ENCODE data around the gene SEC14L3.

Gene SEC14L3

DNA sequence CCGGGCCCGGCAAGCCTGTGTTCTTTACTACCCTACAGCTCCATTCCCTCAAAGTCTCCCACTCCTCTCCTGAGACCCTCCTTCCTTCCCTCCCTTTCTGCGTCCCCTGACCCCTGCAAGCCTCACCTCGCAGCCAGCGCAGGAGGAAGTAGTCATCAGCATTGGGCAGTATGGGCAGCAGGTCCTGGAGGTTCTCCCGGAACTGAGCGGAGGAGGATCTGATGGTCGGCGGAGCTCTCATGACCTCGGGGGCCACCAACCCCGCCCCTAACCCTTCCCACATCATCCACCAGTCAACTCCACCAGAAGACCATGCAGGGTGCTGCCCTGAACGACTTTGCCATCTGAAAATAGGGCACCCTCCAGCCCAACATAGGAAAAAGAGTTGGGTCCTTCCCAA is 31.7 kb upstream of the SEC14L3 start:
- Histone ChIP-seq H3K27me3 (ENCODE audit: control insufficient read depth in 1 of 2, insufficient read depth in 2 of 2, low read length in 2 of 2) (peaks cover 24 to 28% of the 10 kb centered on the region in 2 donors), H3K36me3 (ENCODE audit: control insufficient read depth in 2 of 2, insufficient read depth in 2 of 2, low read length in 2 of 2) (no peaks in the 10 kb centered on the region), H3K9ac (ENCODE audit: low read length in 2 of 2) (no peak overlapping the region), H3K27ac (ENCODE audit: low read length) (no peak overlapping the region), H3K4me3 (ENCODE audit: low read length in 2 of 2) (no peak overlapping the region), H3K9me3 (ENCODE audit: control insufficient read depth in 2 of 2, low read length in 2 of 2) (no peaks in the 10 kb centered on the region), H3K4me1 (ENCODE audit: control insufficient read depth, insufficient read depth, low read length) (no peaks in the 10 kb centered on the region)

DNA sequence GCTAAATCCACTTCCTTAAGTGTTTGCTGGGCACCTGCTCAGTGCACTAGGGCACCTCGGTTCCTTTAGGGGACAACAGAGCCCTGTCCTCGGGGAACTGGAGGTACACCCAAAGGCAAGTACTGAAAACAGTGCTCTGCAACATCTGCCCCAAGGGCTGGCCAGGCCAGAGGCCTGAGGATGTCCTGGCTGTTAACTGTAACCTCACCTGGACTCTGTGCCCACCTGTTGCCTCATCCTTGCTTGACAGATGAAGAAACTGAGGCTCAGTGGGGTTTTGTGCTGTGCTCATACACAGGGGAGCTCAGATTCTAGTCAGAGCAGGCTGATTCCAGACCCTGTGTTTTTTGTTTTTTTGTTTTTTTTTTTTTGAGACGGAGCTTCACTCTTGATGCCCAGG is 31.1 kb upstream of the SEC14L3 start:
- H3K9ac ChIP-seq (ENCODE audit: low read length in 2 of 2) = no peak overlapping the region
- H3K27ac ChIP-seq (ENCODE audit: low read length) = no peak overlapping the region
- no peaks in the 10 kb centered on the region for H3K4me1 ChIP-seq (ENCODE audit: control insufficient read depth, insufficient read depth, low read length)
- no peak overlapping the region for H3K4me3 ChIP-seq (ENCODE audit: low read length in 2 of 2)
- H3K36me3 ChIP-seq (ENCODE audit: control insufficient read depth in 2 of 2, insufficient read depth in 2 of 2, low read length in 2 of 2) = no peaks in the 10 kb centered on the region
- H3K27me3 ChIP-seq (ENCODE audit: control insufficient read depth in 1 of 2, insufficient read depth in 2 of 2, low read length in 2 of 2) = peaks cover 24 to 28% of the 10 kb centered on the region in 2 donors
- no peaks in the 10 kb centered on the region for H3K9me3 ChIP-seq (ENCODE audit: control insufficient read depth in 2 of 2, low read length in 2 of 2)

DNA sequence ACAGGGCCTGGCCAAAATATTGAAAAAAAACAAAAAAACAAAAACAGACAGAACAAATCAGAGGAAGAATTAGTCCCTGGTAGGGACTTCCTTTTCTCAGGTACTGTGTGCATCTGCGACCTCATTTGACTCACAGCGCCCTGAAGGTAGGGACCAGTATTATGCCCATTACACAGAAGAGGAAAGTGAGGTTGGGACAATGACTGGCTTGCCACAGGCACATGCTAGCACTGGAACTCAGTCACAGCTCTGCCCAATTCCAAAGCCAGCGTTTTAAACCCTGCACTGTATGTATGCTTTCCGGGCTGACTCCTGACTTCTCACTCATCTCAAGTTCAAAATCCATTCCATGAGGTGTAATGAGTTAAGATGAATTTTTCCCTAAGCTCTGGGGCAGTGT is 30.3 kb upstream of the SEC14L3 start:
- peaks cover 24 to 26% of the 10 kb centered on the region in 2 donors for H3K27me3 ChIP-seq (ENCODE audit: control insufficient read depth in 1 of 2, insufficient read depth in 2 of 2, low read length in 2 of 2)

DNA sequence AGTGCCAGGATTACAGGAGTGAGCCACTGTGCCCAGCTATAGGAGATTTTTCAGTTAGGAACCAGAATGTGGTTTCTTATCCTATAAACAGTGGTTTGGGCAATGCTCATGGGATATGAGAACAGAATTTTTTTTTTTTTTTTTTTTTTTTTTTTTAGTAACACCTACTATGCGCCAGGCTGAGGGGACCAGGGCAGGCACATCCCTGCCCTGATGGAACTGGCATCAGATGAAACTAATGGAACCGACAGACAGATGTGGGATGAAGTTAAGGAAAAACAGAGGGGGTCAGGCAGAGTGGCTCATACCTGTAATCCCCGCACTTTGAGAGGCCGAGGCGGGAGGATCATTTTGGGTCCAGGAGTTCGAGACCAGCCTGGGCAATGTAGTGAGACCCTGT is 28.8 kb upstream of the SEC14L3 start:
- no peak overlapping the region for H3K27ac ChIP-seq (ENCODE audit: low read length)
- no peaks in the 10 kb centered on the region for H3K4me1 ChIP-seq (ENCODE audit: control insufficient read depth, insufficient read depth, low read length)
- H3K27me3 ChIP-seq (ENCODE audit: control insufficient read depth in 1 of 2, insufficient read depth in 2 of 2, low read length in 2 of 2) = peaks cover 17 to 19% of the 10 kb centered on the region in 2 donors
- no peak overlapping the region for H3K9ac ChIP-seq (ENCODE audit: low read length in 2 of 2)
- no peaks in the 10 kb centered on the region for H3K9me3 ChIP-seq (ENCODE audit: control insufficient read depth in 2 of 2, low read length in 2 of 2)
- no peaks in the 10 kb centered on the region for H3K36me3 ChIP-seq (ENCODE audit: control insufficient read depth in 2 of 2, insufficient read depth in 2 of 2, low read length in 2 of 2)
- H3K4me3 ChIP-seq (ENCODE audit: low read length in 2 of 2) = no peak overlapping the region

More for the DNA sequence above, 30.3 kb upstream of the SEC14L3 start:
- Histone ChIP-seq H3K36me3 (ENCODE audit: control insufficient read depth in 2 of 2, insufficient read depth in 2 of 2, low read length in 2 of 2) (no peaks in the 10 kb centered on the region), H3K9me3 (ENCODE audit: control insufficient read depth in 2 of 2, low read length in 2 of 2) (no peaks in the 10 kb centered on the region), H3K27ac (ENCODE audit: low read length) (no peak overlapping the region), H3K4me3 (ENCODE audit: low read length in 2 of 2) (no peak overlapping the region), H3K9ac (ENCODE audit: low read length in 2 of 2) (no peak overlapping the region), H3K4me1 (ENCODE audit: control insufficient read depth, insufficient read depth, low read length) (no peaks in the 10 kb centered on the region)

DNA sequence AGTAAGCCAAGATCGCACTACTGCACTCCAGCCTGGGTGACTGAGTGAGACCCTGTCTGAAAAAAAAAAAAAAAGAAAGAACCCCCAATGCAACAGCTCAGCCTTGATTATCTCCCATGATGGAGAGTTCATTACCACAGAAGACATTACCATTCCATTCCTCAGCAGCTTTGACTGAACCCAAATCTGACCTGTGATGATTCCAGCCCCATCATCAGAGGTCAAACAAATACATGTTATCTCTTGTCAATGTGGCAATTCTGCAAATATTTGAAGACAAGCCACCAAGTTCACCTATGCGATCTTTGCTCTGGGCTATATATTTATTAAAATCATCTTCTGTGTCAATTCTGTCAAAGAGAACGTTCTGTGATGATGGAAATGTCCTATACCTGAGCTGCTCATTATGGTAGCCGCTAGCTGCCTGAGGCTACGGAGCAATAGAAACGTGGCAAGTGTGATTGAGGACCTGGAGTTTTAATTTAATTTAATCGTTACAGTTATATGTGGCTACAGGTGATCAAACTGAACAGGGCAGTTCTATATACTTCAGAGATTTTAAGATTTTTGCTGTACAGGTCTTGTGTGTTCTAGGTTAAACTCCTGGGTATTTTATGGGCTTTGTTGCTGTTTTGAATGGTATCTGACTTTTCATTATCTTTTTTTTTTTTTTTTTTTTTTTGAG is 25.8 kb upstream of the SEC14L3 start:
- no peaks in the 10 kb centered on the region for H3K36me3 ChIP-seq (ENCODE audit: control insufficient read depth in 2 of 2, insufficient read depth in 2 of 2, low read length in 2 of 2)
- peaks cover 0 to 5% of the 10 kb centered on the region in 2 donors for H3K27me3 ChIP-seq (ENCODE audit: control insufficient read depth in 1 of 2, insufficient read depth in 2 of 2, low read length in 2 of 2)
- H3K4me1 ChIP-seq (ENCODE audit: control insufficient read depth, insufficient read depth, low read length) = no peaks in the 10 kb centered on the region
- H3K4me3 ChIP-seq (ENCODE audit: low read length in 2 of 2) = no peak overlapping the region
- no peaks in the 10 kb centered on the region for H3K9me3 ChIP-seq (ENCODE audit: control insufficient read depth in 2 of 2, low read length in 2 of 2)
- H3K9ac ChIP-seq (ENCODE audit: low read length in 2 of 2) = no peak overlapping the region
- H3K27ac ChIP-seq (ENCODE audit: low read length) = no peak overlapping the region

DNA sequence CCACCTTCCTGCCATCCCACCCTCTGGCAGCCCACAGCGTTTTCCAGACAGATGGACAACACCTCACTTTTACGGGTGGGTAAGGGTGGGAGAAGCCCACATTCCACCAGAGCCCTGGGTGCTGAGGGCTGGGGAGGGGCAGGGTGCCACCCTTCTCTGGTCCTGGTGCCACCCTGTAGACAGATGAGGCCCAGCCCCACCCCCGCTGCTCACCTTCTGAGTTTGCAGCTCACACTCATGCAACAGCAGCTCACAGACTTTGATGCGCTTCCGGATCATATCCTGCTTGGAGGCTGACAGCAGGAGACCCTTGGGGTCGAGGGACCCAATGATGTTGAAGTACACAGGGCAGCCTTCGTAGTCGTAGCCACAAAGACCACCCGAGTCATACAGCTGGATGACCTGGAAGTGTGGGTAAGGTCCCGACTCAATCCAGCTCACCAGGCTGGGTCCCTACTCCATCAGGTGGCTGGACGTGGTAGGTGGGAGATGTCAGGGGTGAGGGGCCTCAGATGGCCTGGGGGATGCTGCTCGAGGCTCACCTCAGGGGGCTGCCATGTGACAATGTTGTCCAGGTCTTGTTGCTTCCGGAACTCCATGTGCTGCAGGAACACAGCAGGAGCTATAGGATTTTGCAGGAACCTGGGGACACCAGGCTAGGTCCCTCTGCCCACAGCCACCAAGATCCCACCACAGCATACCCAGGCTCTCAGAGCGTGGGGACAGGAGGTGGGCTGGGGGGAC is 23.4 kb upstream of the SEC14L3 start:
- Histone ChIP-seq H3K27ac (ENCODE audit: low read length) (no peak overlapping the region), H3K27me3 (ENCODE audit: control insufficient read depth in 1 of 2, insufficient read depth in 2 of 2, low read length in 2 of 2) (peaks cover 0 to 8% of the 10 kb centered on the region in 2 donors), H3K36me3 (ENCODE audit: control insufficient read depth in 2 of 2, insufficient read depth in 2 of 2, low read length in 2 of 2) (no peaks in the 10 kb centered on the region), H3K9me3 (ENCODE audit: control insufficient read depth in 2 of 2, low read length in 2 of 2) (no peaks in the 10 kb centered on the region), H3K4me1 (ENCODE audit: control insufficient read depth, insufficient read depth, low read length) (no peaks in the 10 kb centered on the region), H3K9ac (ENCODE audit: low read length in 2 of 2) (no peak overlapping the region), H3K4me3 (ENCODE audit: low read length in 2 of 2) (no peak overlapping the region)

DNA sequence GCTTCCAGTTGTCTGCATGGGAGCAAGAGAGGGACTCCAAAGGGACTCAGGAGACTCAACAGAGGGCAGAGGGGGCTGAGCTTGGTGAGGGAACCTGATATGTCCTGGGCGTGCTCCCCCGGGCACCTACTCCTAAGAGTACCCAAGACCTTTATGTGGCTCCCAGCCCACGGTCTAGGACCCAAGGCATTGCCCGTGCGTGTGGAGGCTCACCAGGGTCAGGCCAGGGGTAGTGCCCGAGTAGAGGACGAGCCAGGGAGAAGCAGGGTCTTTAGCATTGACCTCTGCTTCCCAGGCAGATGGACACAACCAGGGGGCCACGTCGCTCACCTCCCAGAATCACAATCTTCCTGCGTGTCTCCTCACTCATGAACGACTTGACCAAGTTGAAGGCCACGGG is 20.3 kb upstream of the SEC14L3 start:
- Histone ChIP-seq H3K9me3 (ENCODE audit: control insufficient read depth in 2 of 2, low read length in 2 of 2) (no peaks in the 10 kb centered on the region), H3K36me3 (ENCODE audit: control insufficient read depth in 2 of 2, insufficient read depth in 2 of 2, low read length in 2 of 2) (no peaks in the 10 kb centered on the region), H3K27ac (ENCODE audit: low read length) (no peak overlapping the region), H3K9ac (ENCODE audit: low read length in 2 of 2) (no peak overlapping the region), H3K4me3 (ENCODE audit: low read length in 2 of 2) (no peak overlapping the region), H3K4me1 (ENCODE audit: control insufficient read depth, insufficient read depth, low read length) (no peaks in the 10 kb centered on the region), H3K27me3 (ENCODE audit: control insufficient read depth in 1 of 2, insufficient read depth in 2 of 2, low read length in 2 of 2) (peaks cover 0 to 10% of the 10 kb centered on the region in 2 donors)

DNA sequence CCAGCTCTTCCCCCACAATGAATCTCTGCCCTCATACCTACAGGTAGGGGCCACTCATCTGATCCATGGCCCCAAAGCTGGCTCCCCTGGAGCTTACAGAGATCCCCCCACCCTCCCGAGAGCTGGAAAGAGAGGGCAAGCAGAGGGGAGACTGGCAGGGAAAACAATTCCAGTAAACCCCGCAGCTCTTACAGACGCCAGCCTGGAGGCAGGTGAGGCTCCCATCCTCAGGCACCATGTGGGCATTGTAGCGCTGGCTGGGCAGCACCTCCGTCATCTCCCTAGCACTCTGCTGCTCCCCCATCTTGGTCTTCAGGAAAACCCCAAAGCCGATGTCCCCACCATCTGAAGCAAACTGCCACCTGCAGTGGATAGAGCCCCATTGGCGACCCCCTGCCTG is 19.6 kb upstream of the SEC14L3 start:
- Histone ChIP-seq H3K9me3 (ENCODE audit: control insufficient read depth in 2 of 2, low read length in 2 of 2) (no peaks in the 10 kb centered on the region), H3K27ac (ENCODE audit: low read length) (no peak overlapping the region), H3K9ac (ENCODE audit: low read length in 2 of 2) (no peak overlapping the region), H3K36me3 (ENCODE audit: control insufficient read depth in 2 of 2, insufficient read depth in 2 of 2, low read length in 2 of 2) (no peaks in the 10 kb centered on the region), H3K27me3 (ENCODE audit: control insufficient read depth in 1 of 2, insufficient read depth in 2 of 2, low read length in 2 of 2) (peaks cover 0 to 10% of the 10 kb centered on the region in 2 donors), H3K4me3 (ENCODE audit: low read length in 2 of 2) (no peak overlapping the region), H3K4me1 (ENCODE audit: control insufficient read depth, insufficient read depth, low read length) (no peaks in the 10 kb centered on the region)

DNA sequence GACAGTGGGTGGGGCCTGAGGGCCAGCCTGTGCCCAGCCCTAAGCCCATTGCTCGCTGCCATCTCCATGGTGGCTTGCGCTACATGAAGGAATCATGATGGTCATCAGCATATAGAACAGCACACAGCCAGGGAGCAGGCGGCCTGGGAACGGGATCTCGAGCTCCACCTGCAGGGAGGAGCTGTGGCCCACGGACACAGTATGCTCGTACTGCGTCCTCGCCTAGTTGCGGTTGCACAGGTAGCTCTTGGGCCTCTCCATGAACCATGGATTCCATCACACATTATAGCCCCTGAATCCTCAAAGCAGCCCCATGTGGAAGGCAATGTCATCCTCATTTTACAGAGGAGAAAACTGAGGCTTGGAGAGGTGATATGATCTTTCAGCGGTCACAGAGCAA is 18.6 kb upstream of the SEC14L3 start:
- H3K4me1 ChIP-seq (ENCODE audit: control insufficient read depth, insufficient read depth, low read length) = no peaks in the 10 kb centered on the region
- H3K4me3 ChIP-seq (ENCODE audit: low read length in 2 of 2) = no peak overlapping the region
- H3K36me3 ChIP-seq (ENCODE audit: control insufficient read depth in 2 of 2, insufficient read depth in 2 of 2, low read length in 2 of 2) = no peaks in the 10 kb centered on the region
- no peak overlapping the region for H3K27ac ChIP-seq (ENCODE audit: low read length)
- H3K9ac ChIP-seq (ENCODE audit: low read length in 2 of 2) = no peak overlapping the region
- no peaks in the 10 kb centered on the region for H3K9me3 ChIP-seq (ENCODE audit: control insufficient read depth in 2 of 2, low read length in 2 of 2)
- peaks cover 0 to 10% of the 10 kb centered on the region in 2 donors for H3K27me3 ChIP-seq (ENCODE audit: control insufficient read depth in 1 of 2, insufficient read depth in 2 of 2, low read length in 2 of 2)

DNA sequence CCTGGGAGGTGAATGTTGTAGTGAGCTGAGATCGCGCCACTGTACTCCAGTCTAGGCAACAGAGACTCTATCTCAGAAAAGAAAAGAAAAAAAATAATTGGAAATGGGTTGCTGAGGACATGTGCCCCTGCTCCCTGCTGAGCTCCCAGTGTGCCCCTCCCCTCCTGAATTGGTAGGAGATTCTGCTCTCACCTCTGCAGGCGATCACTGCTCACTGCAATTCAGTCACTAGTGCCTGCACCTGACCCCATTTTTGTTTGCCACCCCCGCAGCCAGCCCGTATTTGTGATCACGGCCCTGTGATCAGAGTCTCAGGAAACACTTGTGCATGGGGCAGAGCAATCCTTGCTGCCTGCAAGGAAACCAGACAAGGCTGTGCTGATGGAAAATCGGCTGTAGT is 16.3 kb upstream of the SEC14L3 start:
- no peaks in the 10 kb centered on the region for H3K9me3 ChIP-seq (ENCODE audit: control insufficient read depth in 2 of 2, low read length in 2 of 2)

DNA sequence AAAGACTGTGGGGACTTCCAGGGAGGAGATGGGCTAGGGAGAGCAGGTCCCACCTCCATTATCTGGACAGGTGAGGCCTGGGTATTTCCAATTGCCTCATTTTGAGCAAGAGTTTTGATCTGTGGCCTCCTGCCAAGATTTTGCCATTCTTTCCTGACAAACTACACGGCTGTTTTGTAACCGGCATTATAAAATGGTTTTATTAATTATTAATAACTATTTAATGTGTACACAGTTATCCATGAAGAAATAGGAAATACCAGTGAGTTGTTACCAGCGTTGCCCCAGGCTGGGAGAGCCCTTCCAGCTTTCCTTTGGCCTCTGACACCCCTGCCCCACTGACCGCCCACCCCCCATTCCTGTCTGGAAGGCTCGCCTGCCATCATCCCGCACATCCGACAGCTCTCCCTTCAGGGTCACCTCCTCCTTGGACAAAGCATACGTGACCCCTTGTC is 14.9 kb upstream of the SEC14L3 start:
- H3K9ac ChIP-seq (ENCODE audit: low read length in 2 of 2) = no peak overlapping the region
- no peaks in the 10 kb centered on the region for H3K36me3 ChIP-seq (ENCODE audit: control insufficient read depth in 2 of 2, insufficient read depth in 2 of 2, low read length in 2 of 2)
- no peak overlapping the region for H3K27ac ChIP-seq (ENCODE audit: low read length)
- peaks cover 0 to 6% of the 10 kb centered on the region in 2 donors for H3K27me3 ChIP-seq (ENCODE audit: control insufficient read depth in 1 of 2, insufficient read depth in 2 of 2, low read length in 2 of 2)
- H3K9me3 ChIP-seq (ENCODE audit: control insufficient read depth in 2 of 2, low read length in 2 of 2) = no peaks in the 10 kb centered on the region
- H3K4me1 ChIP-seq (ENCODE audit: control insufficient read depth, insufficient read depth, low read length) = no peaks in the 10 kb centered on the region
- H3K4me3 ChIP-seq (ENCODE audit: low read length in 2 of 2) = no peak overlapping the region

More for the DNA sequence above, 16.3 kb upstream of the SEC14L3 start:
- H3K4me1 ChIP-seq (ENCODE audit: control insufficient read depth, insufficient read depth, low read length) = no peaks in the 10 kb centered on the region
- no peak overlapping the region for H3K27ac ChIP-seq (ENCODE audit: low read length)
- H3K36me3 ChIP-seq (ENCODE audit: control insufficient read depth in 2 of 2, insufficient read depth in 2 of 2, low read length in 2 of 2) = no peaks in the 10 kb centered on the region
- H3K9ac ChIP-seq (ENCODE audit: low read length in 2 of 2) = no peak overlapping the region
- peaks cover 0 to 8% of the 10 kb centered on the region in 2 donors for H3K27me3 ChIP-seq (ENCODE audit: control insufficient read depth in 1 of 2, insufficient read depth in 2 of 2, low read length in 2 of 2)
- H3K4me3 ChIP-seq (ENCODE audit: low read length in 2 of 2) = no peak overlapping the region

Data from stomach smooth muscle (tissue), 2 donors.